ENCODE measurements around the gene SHKBP1.

SHKBP1 gene

DNA sequence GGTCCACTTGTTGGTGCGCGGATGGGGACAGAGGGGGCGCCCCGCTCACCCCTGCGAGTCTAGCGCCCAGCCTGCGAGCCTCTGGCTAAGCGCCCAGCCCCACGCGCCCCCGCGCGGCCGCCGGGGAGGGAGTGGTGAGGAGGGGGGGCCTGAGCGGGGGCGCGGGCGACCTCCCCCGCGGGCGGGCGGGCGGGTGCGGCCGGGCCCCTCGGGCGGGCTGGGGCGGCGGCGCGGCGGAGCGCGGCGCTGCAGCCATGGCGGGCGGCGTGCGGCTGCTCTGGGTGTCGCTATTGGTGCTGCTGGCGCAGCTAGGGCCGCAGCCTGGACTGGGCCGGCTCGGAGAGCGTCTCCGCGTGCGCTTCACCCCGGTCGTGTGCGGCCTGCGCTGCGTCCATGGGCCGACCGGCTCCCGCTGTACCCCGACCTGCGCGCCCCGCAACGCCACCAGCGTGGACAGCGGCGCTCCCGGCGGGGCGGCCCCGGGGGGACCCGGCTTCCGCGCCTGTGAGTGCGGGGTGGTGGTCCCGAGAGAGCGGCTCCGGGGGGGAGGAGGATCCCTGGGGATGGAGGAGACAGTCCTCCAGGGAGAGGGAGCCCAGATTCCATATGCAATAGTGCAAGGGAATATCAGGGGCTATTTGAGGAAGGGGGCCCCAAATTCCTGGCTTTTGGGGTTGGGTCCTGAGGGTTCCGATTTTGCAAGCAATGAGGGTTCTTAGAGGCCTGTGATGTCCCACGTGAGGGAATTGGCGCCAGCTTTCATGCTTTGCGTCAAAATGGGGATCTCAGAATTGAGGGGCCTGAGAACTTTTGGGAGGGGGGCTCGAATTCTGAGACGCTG is 24.7 kb downstream of the SHKBP1 start, which contains the start of gene LTBP4:
LTBP4 (plus strand) TSS at position 236 of the 841 bp plus-strand sequence; CDS start at position 255, 19 bp downstream.
- DNase-seq: no peak

GRCh38 chr19:40603071-40603388 is 26.4 kb downstream of the SHKBP1 start:
- DNase-seq: no peak

GRCh38 chr19:40603389-40604170 is 26.9 kb downstream of the SHKBP1 start:
- peak; percentile 94 for DNase-seq

- DNase-seq: no peak
Observed at GRCh38 chr19:40604171-40604646, 27.5 kb downstream of the SHKBP1 start.

GRCh38 chr19:40604647-40605215 is 28.1 kb downstream of the SHKBP1 start:
- DNase-seq: no peak

DNA sequence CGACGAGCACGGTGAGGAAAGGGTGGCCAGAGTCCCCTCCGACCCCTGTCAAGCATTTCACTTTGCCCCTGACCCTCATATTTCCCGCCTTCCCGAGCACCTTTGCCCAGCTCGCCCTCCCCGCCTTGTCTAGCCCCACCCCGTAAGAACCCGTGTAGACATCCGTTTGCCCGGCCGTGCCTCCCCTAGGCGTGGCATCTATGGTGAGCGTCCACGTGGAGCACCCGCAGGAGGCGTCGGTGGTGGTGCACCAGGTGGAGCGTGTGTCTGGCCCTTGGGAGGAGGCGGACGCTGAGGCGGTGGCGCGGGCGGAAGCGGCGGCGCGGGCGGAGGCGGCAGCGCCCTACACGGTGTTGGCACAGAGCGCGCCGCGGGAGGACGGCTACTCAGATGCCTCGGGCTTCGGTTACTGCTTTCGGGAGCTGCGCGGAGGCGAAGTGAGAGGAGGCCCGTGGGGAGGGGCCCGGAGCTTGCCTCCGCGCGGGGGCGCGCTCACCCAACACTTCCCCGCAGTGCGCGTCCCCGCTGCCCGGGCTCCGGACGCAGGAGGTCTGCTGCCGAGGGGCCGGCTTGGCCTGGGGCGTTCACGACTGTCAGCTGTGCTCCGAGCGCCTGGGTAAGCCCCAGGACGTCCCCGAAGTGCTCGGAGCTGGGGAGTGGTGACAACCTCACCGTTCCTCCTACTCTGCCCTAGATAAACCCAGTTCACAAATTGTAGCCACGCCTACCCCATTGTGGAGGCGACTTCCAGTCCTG is 28.7 kb downstream of the SHKBP1 start:
- peak; percentile 88 for DNase-seq

DNA sequence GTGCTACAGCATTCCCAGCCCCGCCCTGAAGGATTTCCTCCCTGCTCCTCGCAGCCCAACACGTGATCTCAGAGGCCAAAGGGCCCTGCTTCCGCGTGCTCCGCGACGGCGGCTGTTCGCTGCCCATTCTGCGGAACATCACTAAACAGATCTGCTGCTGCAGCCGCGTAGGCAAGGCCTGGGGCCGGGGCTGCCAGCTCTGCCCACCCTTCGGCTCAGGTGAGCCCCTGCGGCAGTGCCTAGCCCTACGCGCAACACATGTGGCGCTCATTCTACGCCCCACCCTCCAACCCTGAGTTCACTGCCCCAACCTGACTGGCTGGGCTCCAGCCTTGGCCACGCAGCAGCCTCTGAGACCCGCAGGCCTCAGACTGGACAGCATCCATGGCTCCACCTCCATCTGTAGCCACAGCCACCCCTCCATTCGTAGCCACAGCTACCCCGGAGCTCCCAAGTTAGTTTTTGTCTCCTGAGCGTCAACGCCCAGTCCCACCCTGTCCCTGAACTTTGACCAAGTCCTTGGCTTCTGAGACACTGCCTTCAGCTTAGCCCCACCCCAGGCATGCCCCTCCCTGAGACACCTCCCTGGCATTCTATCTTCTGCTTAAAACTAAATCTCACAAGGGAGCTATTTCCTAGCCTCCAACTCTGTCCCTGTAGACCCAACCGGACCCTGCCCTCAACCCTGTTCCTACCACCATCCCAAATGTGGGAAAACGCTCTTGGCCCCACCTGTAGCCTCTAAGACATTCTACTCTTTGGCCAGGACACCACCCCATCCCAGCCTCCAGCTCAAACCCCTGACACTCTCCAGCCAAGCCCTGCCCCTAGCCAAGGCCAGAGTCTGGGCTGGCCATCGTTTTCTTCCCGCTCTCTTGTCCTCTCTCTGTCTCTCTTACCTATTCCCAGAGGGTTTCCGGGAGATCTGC is 30.9 kb downstream of the SHKBP1 start:
- DNase-seq: no peak

- no peak for DNase-seq
Observed at GRCh38 chr19:40608240-40608621, 31.6 kb downstream of the SHKBP1 start.

DNA sequence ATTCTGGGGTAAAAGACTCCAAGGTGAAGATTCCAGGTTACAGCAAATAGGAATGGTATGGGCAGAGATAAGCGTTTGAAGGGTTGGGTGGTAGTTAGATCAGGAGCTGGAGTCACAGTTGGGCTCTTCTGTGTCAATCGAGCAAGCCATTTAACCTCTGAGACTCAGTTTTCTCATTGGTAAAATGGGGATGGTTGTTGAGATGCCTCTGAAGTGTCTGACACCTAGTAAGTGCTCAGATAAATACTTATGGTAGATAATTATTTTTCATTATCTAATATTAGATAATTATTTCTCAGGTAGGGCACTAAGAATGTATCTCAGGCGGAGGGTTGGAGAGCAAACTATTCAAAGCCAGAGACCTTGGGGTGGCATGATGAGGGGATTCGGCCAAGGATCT is 32.3 kb downstream of the SHKBP1 start:
- DNase-seq: no peak

- DNase-seq: no peak
Observed at GRCh38 chr19:40609561-40610395, 33.1 kb downstream of the SHKBP1 start.

- no peak for DNase-seq
Observed at GRCh38 chr19:40610396-40611064, 33.9 kb downstream of the SHKBP1 start.

GRCh38 chr19:40611096-40611495 is 34.4 kb downstream of the SHKBP1 start:
- peak; percentile 33 for DNase-seq

- DNase-seq: no peak
Observed at GRCh38 chr19:40611900-40612698, 35.4 kb downstream of the SHKBP1 start.

DNA sequence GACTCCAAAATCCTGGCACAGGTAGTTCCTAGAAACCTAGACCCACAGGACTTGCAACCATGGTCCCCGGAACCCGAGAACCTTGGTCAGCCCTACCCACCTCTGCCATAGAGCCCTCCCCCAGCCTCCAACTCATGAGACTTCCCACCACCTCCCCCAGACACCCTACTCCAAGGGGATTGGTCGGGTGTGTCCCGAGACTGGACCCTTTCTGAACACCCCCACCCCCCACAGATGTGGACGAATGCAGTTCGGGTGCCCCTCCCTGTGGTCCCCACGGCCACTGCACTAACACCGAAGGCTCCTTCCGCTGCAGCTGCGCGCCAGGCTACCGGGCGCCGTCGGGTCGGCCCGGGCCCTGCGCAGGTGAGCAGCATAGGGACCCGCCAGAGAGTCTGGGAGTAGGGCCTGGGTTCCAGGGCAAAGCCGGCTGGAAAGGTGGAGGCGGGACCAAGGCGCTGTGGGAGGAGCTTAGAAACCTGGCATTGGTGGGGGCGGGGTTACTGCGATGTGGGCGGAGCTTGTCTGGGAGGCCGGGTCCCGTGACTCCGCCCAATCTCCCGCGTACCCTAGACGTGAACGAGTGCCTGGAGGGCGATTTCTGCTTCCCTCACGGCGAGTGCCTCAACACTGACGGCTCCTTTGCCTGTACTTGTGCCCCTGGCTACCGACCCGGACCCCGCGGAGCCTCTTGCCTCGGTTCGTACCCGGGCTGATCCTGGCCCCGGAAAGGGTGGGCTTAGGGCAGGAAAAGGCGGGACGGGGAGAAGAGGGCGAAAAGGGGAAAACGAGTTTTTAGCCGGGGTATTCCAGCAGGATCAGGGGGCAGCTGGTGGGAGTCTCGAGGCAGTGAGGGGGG is 36.4 kb downstream of the SHKBP1 start:
- DNase-seq: no peak

DNA sequence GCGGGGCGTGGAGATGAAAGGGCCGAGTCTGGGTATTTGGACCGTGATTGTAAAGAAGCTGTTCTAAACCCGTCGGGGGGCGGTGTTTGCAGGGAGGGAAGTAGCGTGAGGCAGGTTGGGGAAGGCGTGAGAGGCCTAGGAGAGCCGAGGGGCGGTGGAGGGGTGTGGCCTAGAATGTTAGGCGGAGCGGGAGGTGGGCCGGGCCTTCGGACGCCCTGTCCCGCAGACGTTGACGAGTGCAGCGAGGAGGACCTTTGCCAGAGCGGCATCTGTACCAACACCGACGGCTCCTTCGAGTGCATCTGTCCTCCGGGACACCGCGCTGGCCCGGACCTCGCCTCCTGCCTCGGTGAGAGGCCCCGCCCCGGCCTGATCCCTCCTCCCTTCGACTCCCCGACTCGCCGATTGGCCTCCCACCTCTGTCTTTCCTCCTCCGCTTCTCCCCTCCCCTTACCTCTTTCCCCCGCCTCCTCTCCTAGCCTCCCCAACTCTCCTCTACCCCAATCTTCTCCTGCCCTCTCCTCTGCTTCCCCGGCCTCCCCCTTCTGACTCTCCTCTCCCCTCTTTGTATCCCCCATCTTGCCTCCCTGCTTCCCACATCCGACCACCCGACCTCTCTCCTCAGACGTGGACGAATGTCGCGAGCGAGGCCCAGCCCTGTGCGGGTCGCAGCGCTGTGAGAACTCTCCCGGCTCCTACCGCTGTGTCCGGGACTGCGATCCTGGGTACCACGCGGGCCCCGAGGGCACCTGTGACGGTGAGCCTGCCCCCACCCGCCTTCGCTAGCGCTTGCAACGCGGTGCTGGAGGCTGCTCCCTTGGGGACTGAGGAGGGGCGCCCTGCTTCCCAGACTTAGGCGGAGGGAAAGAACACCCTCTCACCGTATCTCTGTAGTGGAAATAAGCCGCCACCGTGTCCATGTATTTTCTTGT is 37.3 kb downstream of the SHKBP1 start:
- peak; percentile 92 for DNase-seq

DNA sequence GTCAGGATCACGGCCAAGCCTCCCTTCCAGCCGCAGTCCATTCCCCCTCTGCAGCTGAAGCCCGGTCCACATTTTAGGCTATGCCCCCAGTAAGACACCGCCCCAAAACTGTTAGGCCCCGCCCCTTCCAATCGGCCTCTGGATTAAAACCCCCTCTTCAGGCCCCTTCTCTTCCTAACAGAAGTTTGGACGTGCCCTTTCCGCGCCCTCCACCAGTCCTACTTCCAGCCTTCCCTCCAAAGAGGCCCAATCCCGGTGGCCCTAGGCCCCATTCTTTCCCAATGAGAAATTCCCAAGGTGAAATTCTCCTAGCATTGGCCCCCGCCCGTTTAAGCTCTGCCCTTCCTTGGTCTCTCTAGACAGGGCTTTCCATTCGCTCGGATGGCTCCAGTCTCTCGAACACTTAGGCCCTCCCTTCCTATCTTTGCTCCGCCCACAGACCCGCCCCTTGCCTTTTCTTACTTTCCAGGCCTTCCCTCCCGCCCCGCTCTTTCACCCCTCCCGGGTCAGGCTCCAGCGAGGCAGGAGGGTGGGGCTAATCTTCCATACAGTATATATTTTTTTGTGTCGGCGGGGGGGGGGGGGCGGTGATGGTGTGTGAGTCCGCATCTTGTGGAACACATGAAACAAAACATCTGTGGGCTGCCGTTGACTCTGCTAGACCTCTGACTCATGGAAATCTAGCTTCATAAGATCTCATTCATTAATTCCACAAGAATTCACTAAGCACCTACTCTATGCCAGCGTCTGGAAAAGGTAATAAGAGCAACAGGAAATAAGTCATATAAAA is 38.1 kb downstream of the SHKBP1 start:
- DNase-seq: peak; percentile 50
